ENCODE results near the gene BPGM.
A peak's percentile ranks its signal among the peaks of the same experiment; 100 is the strongest.

Gene BPGM

GRCh38 chr7:134632052-134632451, 14.6 kb upstream of the BPGM start:
- intact Hi-C loops (cut with DNase I; ENCODE audit: low total_unique reads): no loop called here
- no peak overlapping the region for H3K4me3 ChIP-seq
- H3K4me1 ChIP-seq: no peaks in the 10 kb centered on the region
- H3K36me3 ChIP-seq: no peaks in the 10 kb centered on the region
- no peak overlapping the region for H3K27ac ChIP-seq
- peaks cover 0 to 5% of the 10 kb centered on the region in 2 donors for H3K27me3 ChIP-seq
- H3K9me3 ChIP-seq: no peaks in the 10 kb centered on the region
- no peak for DNase-seq
- TF ChIP-seq CTCF (IDR thresholded peaks at IDR 0.05): no peak

GRCh38 chr7:134632937-134633540, 13.6 kb upstream of the BPGM start:
- no peaks in the 10 kb centered on the region for H3K27me3 ChIP-seq
- DNase-seq: no peak
- no peaks in the 10 kb centered on the region for H3K9me3 ChIP-seq
- peak; percentile 25 to 26 for TF ChIP-seq CTCF (IDR thresholded peaks at IDR 0.05)
- no peak overlapping the region for H3K4me3 ChIP-seq
- H3K36me3 ChIP-seq: no peaks in the 10 kb centered on the region
- no peak overlapping the region for H3K27ac ChIP-seq
- no peaks in the 10 kb centered on the region for H3K4me1 ChIP-seq
- intact Hi-C loops (cut with DNase I; ENCODE audit: low total_unique reads): no loop called here

- DNase-seq: no peak
- intact Hi-C loops (cut with DNase I; ENCODE audit: low total_unique reads): no loop called here
- Histone ChIP-seq H3K4me1 (no peaks in the 10 kb centered on the region), H3K9me3 (no peaks in the 10 kb centered on the region), H3K36me3 (no peaks in the 10 kb centered on the region), H3K4me3 (no peak overlapping the region), H3K27ac (no peak overlapping the region), H3K27me3 (no peaks in the 10 kb centered on the region)
- no peak for TF ChIP-seq CTCF (IDR thresholded peaks at IDR 0.05)
Observed at GRCh38 chr7:134636008-134636449, 10.6 kb upstream of the BPGM start.

GRCh38 chr7:134637441-134637840, 9.2 kb upstream of the BPGM start:
- H3K36me3 ChIP-seq: no peaks in the 10 kb centered on the region
- no peak overlapping the region for H3K4me3 ChIP-seq
- H3K27ac ChIP-seq: no peak overlapping the region
- H3K27me3 ChIP-seq: no peaks in the 10 kb centered on the region
- H3K4me1 ChIP-seq: no peaks in the 10 kb centered on the region
- intact Hi-C loops (cut with DNase I; ENCODE audit: low total_unique reads): no loop called here
- TF ChIP-seq CTCF (IDR thresholded peaks at IDR 0.05): no peak
- no peak for DNase-seq
- H3K9me3 ChIP-seq: no peaks in the 10 kb centered on the region

GRCh38 chr7:134637934-134638719, 8.5 kb upstream of the BPGM start:
- Histone ChIP-seq H3K36me3 (no peaks in the 10 kb centered on the region), H3K27ac (no peak overlapping the region)
- intact Hi-C loops (cut with DNase I; ENCODE audit: low total_unique reads): no loop called here

More at GRCh38 chr7:134637934-134638719, 8.5 kb upstream of the BPGM start:
- H3K9me3 ChIP-seq: no peaks in the 10 kb centered on the region
- no peaks in the 10 kb centered on the region for H3K4me1 ChIP-seq
- no peak overlapping the region for H3K4me3 ChIP-seq
- H3K27me3 ChIP-seq: no peaks in the 10 kb centered on the region
- no peak for DNase-seq
- TF ChIP-seq CTCF (IDR thresholded peaks at IDR 0.05): no peak
